Measurements from ENCODE around the gene MYH11.

Gene MYH11

DNA sequence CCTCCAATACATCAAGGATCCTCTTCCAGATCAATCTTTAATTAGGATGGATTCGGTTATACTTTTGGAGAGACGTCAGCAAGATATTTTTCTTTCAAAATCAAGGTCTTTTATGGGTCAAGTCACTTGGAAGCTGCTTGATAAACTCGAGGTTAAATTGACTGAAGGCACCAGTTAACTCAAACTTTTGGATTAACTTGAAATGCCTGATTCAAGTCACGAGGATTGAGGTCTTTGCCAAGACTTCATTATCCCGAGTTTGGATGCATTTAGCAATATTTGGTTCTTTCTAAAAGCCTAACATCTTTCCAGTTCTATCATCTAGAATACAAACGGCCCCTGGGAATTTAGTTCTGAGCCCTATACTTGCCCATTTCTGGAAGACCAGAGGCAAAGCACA is 82.9 kb downstream of the MYH11 start:
- no peak overlapping the region for H2BK5ac ChIP-seq (ENCODE audit: low read length)
- no peak overlapping the region for H3K14ac ChIP-seq (ENCODE audit: low read length)
- no peak overlapping the region for H2AFZ ChIP-seq (ENCODE audit: low read length)
- no peak overlapping the region for H2BK120ac ChIP-seq (ENCODE audit: low read depth, low read length)
- H3K23ac ChIP-seq (ENCODE audit: low read depth, low read length, poor library complexity): no peak overlapping the region
- H3K36me3 ChIP-seq (replicated peaks in 1 of 2; ENCODE audit: control insufficient read depth in 2 of 2, insufficient read depth in 2 of 2, low read length in 2 of 2): no peaks in the 10 kb centered on the region
- no peak overlapping the region for H4K91ac ChIP-seq (ENCODE audit: low read depth, low read length, poor library complexity)
- H2AK5ac ChIP-seq (ENCODE audit: low read depth, low read length): no peak overlapping the region
- no peak overlapping the region for H3K4me3 ChIP-seq (ENCODE audit: low read length in 2 of 2)
- H3K9me3 ChIP-seq (replicated peaks in 1 of 2; ENCODE audit: control insufficient read depth in 2 of 2, insufficient read depth in 1 of 2, low read depth in 1 of 2, low read length in 2 of 2): no peaks in the 10 kb centered on the region
- H3K4ac ChIP-seq (ENCODE audit: low read length): no peak overlapping the region
- no peak overlapping the region for H2BK12ac ChIP-seq (ENCODE audit: low read length)
- H3K9ac ChIP-seq (ENCODE audit: low read depth, low read length, poor library complexity): no peak overlapping the region
- peaks cover 0 to 3% (median 0%) of the 10 kb centered on the region in 3 experiments for H3K27me3 ChIP-seq (ENCODE audit: control insufficient read depth in 3 of 3, insufficient read depth in 3 of 3, low read depth in 1 of 3, low read length in 3 of 3)
- no peak overlapping the region for H3K4me2 ChIP-seq (ENCODE audit: insufficient read depth, low read length, poor library complexity, severe bottlenecking)
- no CpG with 5 or more reads among the region's 6 CpGs for WGBS, 2 donors (ENCODE audit: extremely low coverage in 2 of 2, insufficient read length in 2 of 2, insufficient replicate concordance in 1 of 2)
- H3K79me1 ChIP-seq (ENCODE audit: low read depth, low read length): no peaks in the 10 kb centered on the region
- H3K4me1 ChIP-seq (ENCODE audit: control insufficient read depth in 2 of 2, insufficient read depth in 1 of 2, low read depth in 1 of 2, low read length in 2 of 2): peaks cover 0 to 2% of the 10 kb centered on the region in 2 donors
- H2BK15ac ChIP-seq (ENCODE audit: low read length): no peak overlapping the region
- H3K18ac ChIP-seq (ENCODE audit: low read length): no peak overlapping the region
- no peak overlapping the region for H4K8ac ChIP-seq (ENCODE audit: low read depth, low read length)
- no peak for DNase-seq (ENCODE audit: low spot score)
- no peak overlapping the region for H3K27ac ChIP-seq (replicated peaks; ENCODE audit: low read length)

DNA sequence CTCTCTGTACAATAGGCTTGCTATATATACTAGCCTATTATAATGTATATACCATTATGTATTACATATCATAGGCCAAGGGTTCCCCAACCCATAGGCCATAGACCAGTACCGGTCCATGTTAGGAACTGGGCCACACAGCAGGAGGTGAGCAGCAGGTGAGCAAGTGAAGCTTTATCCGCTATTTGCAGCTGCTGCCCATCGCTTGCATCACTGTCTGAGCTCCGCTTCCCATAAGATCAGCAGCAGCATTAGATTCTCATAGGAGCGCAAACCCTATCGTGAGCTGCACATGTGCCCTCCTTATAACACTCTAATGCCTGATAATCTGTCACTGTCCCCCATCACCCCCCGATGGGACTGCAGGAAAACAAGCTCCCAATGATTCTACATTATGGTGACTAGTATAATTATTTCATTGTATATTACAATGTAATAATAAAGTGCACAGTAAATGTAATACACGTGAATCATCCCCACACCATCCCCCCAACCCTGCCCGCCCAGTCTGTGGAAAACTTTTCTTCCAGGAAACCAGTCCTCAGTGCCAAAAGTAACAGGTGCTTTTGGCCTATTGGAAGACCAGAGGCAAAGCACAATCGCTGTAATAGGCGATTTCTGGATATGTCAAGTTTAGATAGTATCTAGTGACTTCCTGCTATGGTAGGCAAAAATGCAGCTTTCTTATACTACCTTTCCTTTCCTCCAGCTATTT is 84.1 kb downstream of the MYH11 start:
- H2BK120ac ChIP-seq (ENCODE audit: low read depth, low read length): no peak overlapping the region
- no peak overlapping the region for H3K14ac ChIP-seq (ENCODE audit: low read length)
- no peak overlapping the region for H3K9ac ChIP-seq (ENCODE audit: low read depth, low read length, poor library complexity)
- no peaks in the 10 kb centered on the region for H3K9me3 ChIP-seq (replicated peaks in 1 of 2; ENCODE audit: control insufficient read depth in 2 of 2, insufficient read depth in 1 of 2, low read depth in 1 of 2, low read length in 2 of 2)
- no peak overlapping the region for H3K23ac ChIP-seq (ENCODE audit: low read depth, low read length, poor library complexity)
- no peak overlapping the region for H2BK12ac ChIP-seq (ENCODE audit: low read length)
- H4K8ac ChIP-seq (ENCODE audit: low read depth, low read length): no peak overlapping the region
- no peaks in the 10 kb centered on the region for H3K79me1 ChIP-seq (ENCODE audit: low read depth, low read length)
- H3K4me2 ChIP-seq (ENCODE audit: insufficient read depth, low read length, poor library complexity, severe bottlenecking): no peak overlapping the region
- no peak overlapping the region for H4K91ac ChIP-seq (ENCODE audit: low read depth, low read length, poor library complexity)
- H3K27ac ChIP-seq (replicated peaks; ENCODE audit: low read length): no peak overlapping the region
- no peak overlapping the region for H3K18ac ChIP-seq (ENCODE audit: low read length)
- no peak overlapping the region for H2BK5ac ChIP-seq (ENCODE audit: low read length)
- peaks cover 0 to 2% of the 10 kb centered on the region in 2 donors for H3K4me1 ChIP-seq (ENCODE audit: control insufficient read depth in 2 of 2, insufficient read depth in 1 of 2, low read depth in 1 of 2, low read length in 2 of 2)
- no peak for DNase-seq (ENCODE audit: low spot score)
- H2BK15ac ChIP-seq (ENCODE audit: low read length): no peak overlapping the region
- H3K36me3 ChIP-seq (replicated peaks in 1 of 2; ENCODE audit: control insufficient read depth in 2 of 2, insufficient read depth in 2 of 2, low read length in 2 of 2): no peaks in the 10 kb centered on the region
- H2AFZ ChIP-seq (ENCODE audit: low read length): no peak overlapping the region
- WGBS, 2 donors (ENCODE audit: extremely low coverage in 2 of 2, insufficient read length in 2 of 2, insufficient replicate concordance in 1 of 2): no CpG with 5 or more reads among the region's 11 CpGs
- H3K4ac ChIP-seq (ENCODE audit: low read length): no peak overlapping the region
- H2AK5ac ChIP-seq (ENCODE audit: low read depth, low read length): no peak overlapping the region
- H3K4me3 ChIP-seq (ENCODE audit: low read length in 2 of 2): no peak overlapping the region
- peaks cover 0 to 3% (median 0%) of the 10 kb centered on the region in 3 experiments for H3K27me3 ChIP-seq (ENCODE audit: control insufficient read depth in 3 of 3, insufficient read depth in 3 of 3, low read depth in 1 of 3, low read length in 3 of 3)

DNA sequence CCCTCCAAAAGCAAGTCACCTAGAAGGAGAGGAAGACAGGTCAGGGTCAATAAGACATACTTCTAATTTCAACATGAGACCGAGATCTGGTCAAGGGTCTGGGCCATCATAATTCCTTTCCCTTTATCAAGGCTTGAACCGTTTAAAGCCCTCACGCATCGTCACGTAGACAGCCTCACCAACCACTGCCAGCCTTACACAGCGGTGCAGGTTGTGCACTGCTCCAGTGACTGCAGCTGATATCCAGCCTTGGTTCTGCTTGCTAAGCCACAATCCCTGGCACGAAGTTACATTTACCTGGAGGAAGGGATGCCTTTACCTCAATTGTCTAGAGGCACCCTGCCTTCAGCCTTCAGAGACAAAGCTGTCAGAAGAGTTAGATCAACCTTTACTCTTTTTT is 85.1 kb downstream of the MYH11 start:
- Histone ChIP-seq H3K9me3 (replicated peaks in 1 of 2; ENCODE audit: control insufficient read depth in 2 of 2, insufficient read depth in 1 of 2, low read depth in 1 of 2, low read length in 2 of 2) (no peaks in the 10 kb centered on the region), H2BK120ac (ENCODE audit: low read depth, low read length) (no peak overlapping the region), H3K9ac (ENCODE audit: low read depth, low read length, poor library complexity) (no peak overlapping the region), H4K8ac (ENCODE audit: low read depth, low read length) (no peak overlapping the region), H2BK5ac (ENCODE audit: low read length) (no peak overlapping the region), H3K14ac (ENCODE audit: low read length) (no peak overlapping the region), H3K23ac (ENCODE audit: low read depth, low read length, poor library complexity) (no peak overlapping the region), H2BK12ac (ENCODE audit: low read length) (no peak overlapping the region), H3K36me3 (replicated peaks in 1 of 2; ENCODE audit: control insufficient read depth in 2 of 2, insufficient read depth in 2 of 2, low read length in 2 of 2) (no peaks in the 10 kb centered on the region), H3K79me1 (ENCODE audit: low read depth, low read length) (no peaks in the 10 kb centered on the region), H2AK5ac (ENCODE audit: low read depth, low read length) (no peak overlapping the region), H3K4me3 (ENCODE audit: low read length in 2 of 2) (no peak overlapping the region), H3K27ac (replicated peaks; ENCODE audit: low read length) (no peak overlapping the region), H3K18ac (ENCODE audit: low read length) (no peak overlapping the region), H4K91ac (ENCODE audit: low read depth, low read length, poor library complexity) (no peak overlapping the region), H3K27me3 (ENCODE audit: control insufficient read depth in 3 of 3, insufficient read depth in 3 of 3, low read depth in 1 of 3, low read length in 3 of 3) (peaks cover 0 to 3% (median 0%) of the 10 kb centered on the region in 3 experiments), H2BK15ac (ENCODE audit: low read length) (no peak overlapping the region), H2AFZ (ENCODE audit: low read length) (no peak overlapping the region), H3K4me1 (ENCODE audit: control insufficient read depth in 2 of 2, insufficient read depth in 1 of 2, low read depth in 1 of 2, low read length in 2 of 2) (peaks cover 0 to 2% of the 10 kb centered on the region in 2 donors), H3K4ac (ENCODE audit: low read length) (no peak overlapping the region), H3K4me2 (ENCODE audit: insufficient read depth, low read length, poor library complexity, severe bottlenecking) (no peak overlapping the region)
- DNase-seq (ENCODE audit: low spot score): no peak
- WGBS, 2 donors (ENCODE audit: extremely low coverage in 2 of 2, insufficient read length in 2 of 2, insufficient replicate concordance in 1 of 2): no CpG with 5 or more reads among the region's 7 CpGs

DNA sequence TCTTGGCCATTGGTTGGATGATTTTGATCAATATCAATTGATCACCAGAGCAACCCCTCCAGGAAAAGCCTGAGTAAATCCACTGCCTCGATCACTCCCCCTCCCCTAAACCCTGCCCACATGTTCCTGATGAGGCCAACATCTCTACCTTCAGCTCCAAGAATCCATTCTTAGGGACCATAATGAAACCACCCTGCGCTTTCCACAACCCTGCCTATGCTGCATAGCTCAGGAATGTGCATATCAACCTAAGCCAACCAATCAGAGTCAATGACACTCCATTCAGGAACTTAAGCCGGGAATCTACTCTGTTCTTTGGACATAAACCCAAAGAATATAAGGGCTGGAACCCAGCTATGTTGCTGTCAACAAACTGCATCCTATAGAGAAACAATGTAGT is 86.3 kb downstream of the MYH11 start:
- Histone ChIP-seq H2AFZ (ENCODE audit: low read length) (no peak overlapping the region), H3K79me1 (ENCODE audit: low read depth, low read length) (no peaks in the 10 kb centered on the region), H3K27me3 (ENCODE audit: control insufficient read depth in 3 of 3, insufficient read depth in 3 of 3, low read depth in 1 of 3, low read length in 3 of 3) (peaks cover 0 to 3% (median 0%) of the 10 kb centered on the region in 3 experiments), H3K4me2 (ENCODE audit: insufficient read depth, low read length, poor library complexity, severe bottlenecking) (no peak overlapping the region), H3K36me3 (replicated peaks in 1 of 2; ENCODE audit: control insufficient read depth in 2 of 2, insufficient read depth in 2 of 2, low read length in 2 of 2) (no peaks in the 10 kb centered on the region), H3K18ac (ENCODE audit: low read length) (no peak overlapping the region), H2BK12ac (ENCODE audit: low read length) (no peak overlapping the region), H3K14ac (ENCODE audit: low read length) (no peak overlapping the region), H3K9ac (ENCODE audit: low read depth, low read length, poor library complexity) (no peak overlapping the region), H3K4me3 (ENCODE audit: low read length in 2 of 2) (no peak overlapping the region), H4K91ac (ENCODE audit: low read depth, low read length, poor library complexity) (no peak overlapping the region), H4K8ac (ENCODE audit: low read depth, low read length) (no peak overlapping the region), H2BK5ac (ENCODE audit: low read length) (no peak overlapping the region), H2AK5ac (ENCODE audit: low read depth, low read length) (no peak overlapping the region), H3K23ac (ENCODE audit: low read depth, low read length, poor library complexity) (no peak overlapping the region), H3K4me1 (ENCODE audit: control insufficient read depth in 2 of 2, insufficient read depth in 1 of 2, low read depth in 1 of 2, low read length in 2 of 2) (peaks cover 0 to 3% of the 10 kb centered on the region in 2 donors), H2BK120ac (ENCODE audit: low read depth, low read length) (no peak overlapping the region), H3K27ac (replicated peaks; ENCODE audit: low read length) (no peak overlapping the region), H3K9me3 (replicated peaks in 1 of 2; ENCODE audit: control insufficient read depth in 2 of 2, insufficient read depth in 1 of 2, low read depth in 1 of 2, low read length in 2 of 2) (no peaks in the 10 kb centered on the region), H2BK15ac (ENCODE audit: low read length) (no peak overlapping the region), H3K4ac (ENCODE audit: low read length) (no peak overlapping the region)
- DNase-seq (ENCODE audit: low spot score): no peak
- no CpG with 5 or more reads among the region's 3 CpGs for WGBS, 2 donors (ENCODE audit: extremely low coverage in 2 of 2, insufficient read length in 2 of 2, insufficient replicate concordance in 1 of 2)
